Tibial nerve (tissue), 4 donors: ENCODE data around the gene PAPOLB. TPM values are rescaled to one million over a fixed set of nuclear protein-coding genes. Genes with fewer than 3 reads are reported as not detected.

ENCODE experiments used
- DNase-seq, 2 donors: peaks; one replicate each; pipeline ENCODE4 v3.0.0-alpha.2; 2019; ENCODE audit warnings: low spot score in 2 of 2
- H3K27ac ChIP-seq, 4 donors: fragments of 200-600 bp; sonication (generic) in 3 of 4; one replicate each; pipeline ENCODE4 v1.5.1; 2017 to 2019; ENCODE audit warnings: mild to moderate bottlenecking in 1 of 4
- H3K27me3 ChIP-seq, 2 donors: fragments of 200-600 bp; sonication (generic) in 1 of 2; one replicate each; pipeline versions ENCODE4 v1.5.1 to v1.6.0; 2017 to 2019
- H3K36me3 ChIP-seq, 3 donors: fragments of 200-600 bp; sonication (generic); one replicate each; pipeline ENCODE4 v1.5.1; 2018 to 2019
- H3K4me1 ChIP-seq, 4 donors: fragments of 200-600 bp; sonication (generic) in 3 of 4; one replicate each; pipeline ENCODE4 v1.5.1; 2017 to 2019
- H3K4me3 ChIP-seq, 4 donors: fragments of 200-600 bp; sonication (generic) in 3 of 4; one replicate each; pipeline ENCODE4 v1.5.1; 2017 to 2019; ENCODE audit warnings: mild to moderate bottlenecking in 1 of 4, moderate library complexity in 1 of 4
- H3K9me3 ChIP-seq, 4 donors: fragments of 200-600 bp; sonication (generic) in 3 of 4; one replicate each; pipeline ENCODE4 v1.5.1; 2017 to 2019
- CTCF ChIP-seq, 5 experiments: fragments of 200-600 bp in 3 of 5; fragments of 450-650 bp in 2 of 5; sonication (generic) in 3 of 5; IDR thresholded peaks; one replicate each; pipeline ENCODE4 v1.5.1; 2016 to 2019; ENCODE audit warnings: antibody characterized with exemption in 5 of 5, mild to moderate bottlenecking in 3 of 5, moderate library complexity in 2 of 5
- EP300 ChIP-seq, 2 donors: sonication (generic); formaldehyde crosslinking; IDR thresholded peaks; one replicate each; pipeline ENCODE4 v1.6.1; 2017; ENCODE audit warnings: antibody characterized with exemption in 2 of 2, mild to moderate bottlenecking in 1 of 2
- POLR2A ChIP-seq, 2 donors: fragments of 450-650 bp; IDR thresholded peaks; one replicate each; pipeline ENCODE4 v1.6.1; 2017; ENCODE audit warnings: antibody characterized with exemption in 2 of 2, mild to moderate bottlenecking in 2 of 2, moderate library complexity in 2 of 2
- WGBS, 2 donors: methylation state at CpG; one replicate each; pipeline ENCODE4 v1.1.5; 2018; 5-methylcytosine and 5-hydroxymethylcytosine counted together
- total RNA-seq, 4 donors: library from RNA; depleted of rRNA; stranded (reverse); fragments of >200 nt; gene quantifications; one replicate each; pipeline ENCODE4 v1.1.0, GENCODE V29; 2016

The PAPOLB gene
- total RNA-seq, 4 donors from 2014 or later = 1.4 to 2.4 (median 1.8) TPM

- no peak for DNase-seq
Measured at GRCh38 chr7:4837803-4838625, 23.8 kb downstream of the PAPOLB start.

GRCh38 chr7:4837041-4837802 is 24.6 kb downstream of the PAPOLB start:
- Histone ChIP-seq H3K36me3 (peaks cover 0 to 42% (median 0%) of the 10 kb centered on the region in 3 donors), H3K27me3 (no peaks in the 10 kb centered on the region), H3K4me1 (peaks cover 0 to 16% (median 0%) of the 10 kb centered on the region in 4 donors), H3K9me3 (no peaks in the 10 kb centered on the region), H3K4me3 (no peak overlapping the region), H3K27ac (no peak overlapping the region)
- TF ChIP-seq CTCF (IDR thresholded peaks at IDR 0.05) (no peak), EP300 (IDR thresholded peaks at IDR 0.05) (no peak), POLR2A (IDR thresholded peaks at IDR 0.05) (no peak)
- DNase-seq = no peak
- 60 to 62% methylated on average over 21 to 22 of the region's 22 CpGs for WGBS, 2 donors

More at GRCh38 chr7:4837803-4838625, 23.8 kb downstream of the PAPOLB start:
- Histone ChIP-seq H3K27ac (no peak overlapping the region), H3K9me3 (no peaks in the 10 kb centered on the region), H3K27me3 (no peaks in the 10 kb centered on the region), H3K4me1 (peaks cover 0 to 16% (median 0%) of the 10 kb centered on the region in 4 donors), H3K4me3 (no peak overlapping the region), H3K36me3 (peaks cover 0 to 37% (median 0%) of the 10 kb centered on the region in 3 donors)
- 49 to 56% methylated on average over 26 to 29 of the region's 30 CpGs for WGBS, 2 donors
- TF ChIP-seq POLR2A (IDR thresholded peaks at IDR 0.05) (no peak), CTCF (IDR thresholded peaks at IDR 0.05) (no peak), EP300 (IDR thresholded peaks at IDR 0.05) (no peak)

- DNase-seq = no peak
- Histone ChIP-seq H3K27me3 (no peaks in the 10 kb centered on the region), H3K27ac (no peak overlapping the region), H3K9me3 (no peaks in the 10 kb centered on the region), H3K4me1 (peaks cover 0 to 16% (median 0%) of the 10 kb centered on the region in 4 donors), H3K4me3 (no peak overlapping the region), H3K36me3 (peaks cover 0 to 48% (median 0%) of the 10 kb centered on the region in 3 donors)
- no peak for TF ChIP-seq CTCF (IDR thresholded peaks at IDR 0.05)
- TF ChIP-seq POLR2A (IDR thresholded peaks at IDR 0.05) = no peak
- no peak for TF ChIP-seq EP300 (IDR thresholded peaks at IDR 0.05)
- WGBS, 2 donors = 90 to 92% methylated on average over 25 to 29 of the region's 30 CpGs
Measured at GRCh38 chr7:4836206-4836661, 25.6 kb downstream of the PAPOLB start.

GRCh38 chr7:4835398-4836205 is 26.2 kb downstream of the PAPOLB start:
- H3K27me3 ChIP-seq = no peaks in the 10 kb centered on the region
- TF ChIP-seq CTCF (IDR thresholded peaks at IDR 0.05) (no peak), EP300 (IDR thresholded peaks at IDR 0.05) (no peak), POLR2A (IDR thresholded peaks at IDR 0.05) (no peak)
- H3K36me3 ChIP-seq = peaks cover 0 to 48% (median 0%) of the 10 kb centered on the region in 3 donors
- H3K4me3 ChIP-seq = no peak overlapping the region
- peaks cover 0 to 16% (median 0%) of the 10 kb centered on the region in 4 donors for H3K4me1 ChIP-seq
- no peak for DNase-seq
- no peaks in the 10 kb centered on the region for H3K9me3 ChIP-seq
- H3K27ac ChIP-seq = no peak overlapping the region
- WGBS, 2 donors = 86 to 90% methylated on average over 15 to 24 of the region's 28 CpGs
